ENCODE data around the gene PLCB2.

- TF ChIP-seq POLR2A (IDR thresholded peaks at IDR 0.05) (no peak), CTCF (IDR thresholded peaks at IDR 0.05) (no peak)
Measured at GRCh38 chr15:40251486-40252140, 56.1 kb downstream of the PLCB2 start.

All from thyroid gland (tissue), 4 donors.